H1 (cell line): ENCODE measurements around the gene TMEM150B. TPM values are rescaled to one million over a fixed set of nuclear protein-coding genes. Genes with fewer than 3 reads are reported as not detected.

Source experiments
- CTCF ChIA-PET: fragments of 300-600 bp; sonication (Branson Sonifier 250); formaldehyde crosslinking; loops from one replicate; lab custom pipeline; 2021; ENCODE audit not compliant: partially characterized antibody; lab: Charles Lee
- POLR2A ChIA-PET: fragments of 300-600 bp; sonication (Branson Sonifier 250); formaldehyde crosslinking; loops from one replicate; lab custom pipeline; 2021; ENCODE audit warnings: inconsistent platforms; ENCODE audit not compliant: partially characterized antibody; lab: Charles Lee
- DNase-seq, 2 experiments: peaks; one replicate each; pipeline versions ENCODE4 v3.0.0 to v3.0.0-alpha.2; 2010 to 2022; ENCODE audit warnings: low spot score in 2 of 2, low read depth in 1 of 2, mixed read lengths in 1 of 2
- FAIRE-seq: peaks from 2 replicates; lab custom pipeline; 2011; peaks lifted over from hg19 to GRCh38; lab: Jason Lieb, UNC
- H2AFZ ChIP-seq: 2 replicates; pipeline ENCODE4 v1.8.1; 2012; ENCODE audit warnings: low read length, inconsistent platforms
- H2AK5ac ChIP-seq: 2 replicates; pipeline ENCODE4 v1.6.1; 2013; ENCODE audit warnings: low read depth, low read length
- H2BK120ac ChIP-seq: replicated peaks from 2 replicates; pipeline ENCODE3; 2013; ENCODE audit warnings: low read depth, low read length, inconsistent platforms
- H2BK12ac ChIP-seq: 2 replicates; pipeline ENCODE4 v1.6.1; 2013; ENCODE audit warnings: low read depth, low read length
- H2BK15ac ChIP-seq: 2 replicates; pipeline ENCODE4 v1.6.1; 2013; ENCODE audit warnings: low read length
- H2BK20ac ChIP-seq: 2 replicates; pipeline ENCODE4 v1.6.1; 2013; ENCODE audit warnings: low read length
- H2BK5ac ChIP-seq: 2 replicates; pipeline ENCODE4 v1.6.1; 2013; ENCODE audit warnings: low read depth, low read length
- H3K14ac ChIP-seq: 2 replicates; pipeline ENCODE4 v1.6.1; 2013; ENCODE audit warnings: inconsistent platforms; ENCODE audit not compliant: insufficient read length
- H3K18ac ChIP-seq: 2 replicates; pipeline ENCODE4 v1.6.1; 2013; ENCODE audit warnings: low read length; ENCODE audit errors: extremely low read depth
- H3K23ac ChIP-seq: 2 replicates; pipeline ENCODE4 v1.6.1; 2013; ENCODE audit warnings: inconsistent platforms; ENCODE audit not compliant: insufficient read length
- H3K23me2 ChIP-seq: 2 replicates; pipeline ENCODE4 v1.6.1; 2013; ENCODE audit warnings: low read depth, low read length
- H3K27ac ChIP-seq: 2 replicates; pipeline ENCODE4 v1.6.1; 2011; ENCODE audit warnings: low read depth, low read length, inconsistent platforms
- H3K27me3 ChIP-seq, 4 experiments: replicated peaks in 1 of 4; 1 replicate in 1 of 4; 2 replicates in 3 of 4; pipeline versions ENCODE4 v1.6.1 to v1.8.1; 2011 to 2013; ENCODE audit warnings: low read length in 3 of 4, mild to moderate bottlenecking in 3 of 4, inconsistent platforms in 2 of 4, mixed read lengths in 2 of 4, moderate library complexity in 1 of 4; ENCODE audit not compliant: control insufficient read depth in 3 of 4, insufficient read depth in 3 of 4; ENCODE audit errors: extremely low read depth in 1 of 4
- H3K36me3 ChIP-seq, 4 experiments: 2 replicates each; pipeline versions ENCODE4 v1.6.1 to v1.8.1; 2011 to 2013; ENCODE audit warnings: mild to moderate bottlenecking in 4 of 4, low read length in 3 of 4, moderate library complexity in 2 of 4, control low read depth in 1 of 4, inconsistent platforms in 1 of 4; ENCODE audit not compliant: insufficient read depth in 4 of 4, control insufficient read depth in 2 of 4
- H3K4ac ChIP-seq: replicated peaks from 2 replicates; pipeline ENCODE3; 2013; ENCODE audit warnings: low read length, low read depth, mixed read lengths, inconsistent platforms; ENCODE audit not compliant: insufficient read length
- H3K4me1 ChIP-seq, 4 experiments: replicated peaks in 1 of 4; 1 replicate in 1 of 4; 2 replicates in 3 of 4; pipeline versions ENCODE4 v1.6.1 to v1.8.1; 2011 to 2013; ENCODE audit warnings: low read length in 3 of 4, inconsistent platforms in 2 of 4, mixed read lengths in 1 of 4; ENCODE audit not compliant: insufficient read depth in 4 of 4, control insufficient read depth in 3 of 4
- H3K4me2 ChIP-seq, 2 experiments: 2 replicates each; pipeline versions ENCODE4 v1.6.1 to v1.8.1; 2011 to 2013; ENCODE audit warnings: low read depth in 2 of 2, low read length in 2 of 2, control low read depth in 1 of 2, inconsistent platforms in 1 of 2, mild to moderate bottlenecking in 1 of 2; ENCODE audit not compliant: insufficient read depth in 1 of 2
- H3K4me3 ChIP-seq, 4 experiments: fragments of 200-600, 300-600 bp in 1 of 4; sonication (generic), shearing (Covaris generic), sonication (Bioruptor Twin) in 1 of 4; 2 replicates each; pipeline versions ENCODE4 v1.5.1 to v1.8.1; 2011 to 2016; ENCODE audit warnings: low read length in 4 of 4, low read depth in 3 of 4, control low read depth in 2 of 4, inconsistent platforms in 2 of 4, mild to moderate bottlenecking in 2 of 4, mixed read lengths in 1 of 4, moderate library complexity in 1 of 4; ENCODE audit not compliant: insufficient read depth in 2 of 4; ENCODE audit errors: extremely low read depth in 1 of 4
- H3K56ac ChIP-seq: replicated peaks from 2 replicates; pipeline ENCODE3; 2013; ENCODE audit warnings: low read depth, mild to moderate bottlenecking, mixed read lengths, low read length, inconsistent platforms; ENCODE audit not compliant: insufficient read length
- H3K79me1 ChIP-seq: 2 replicates; pipeline ENCODE4 v1.6.1; 2013; ENCODE audit warnings: low read depth, low read length, control low read depth
- H3K79me2 ChIP-seq, 2 experiments: 2 replicates each; pipeline versions ENCODE4 v1.6.1 to v1.8.1; 2012 to 2013; ENCODE audit warnings: low read length in 2 of 2, mild to moderate bottlenecking in 2 of 2, inconsistent platforms in 1 of 2; ENCODE audit not compliant: insufficient read depth in 2 of 2, control insufficient read depth in 1 of 2
- H3K9ac ChIP-seq, 4 experiments: replicated peaks in 1 of 4; 1 replicate in 1 of 4; 2 replicates in 3 of 4; pipeline versions ENCODE4 v1.6.1 to v1.8.1; 2011 to 2013; ENCODE audit warnings: low read depth in 3 of 4, low read length in 3 of 4, control low read depth in 2 of 4, mild to moderate bottlenecking in 2 of 4, moderate library complexity in 2 of 4, inconsistent platforms in 1 of 4; ENCODE audit errors: extremely low read depth in 1 of 4
- H3K9me3 ChIP-seq, 2 experiments: 2 replicates each; pipeline versions ENCODE4 v1.6.1 to v1.8.1; 2012 to 2013; ENCODE audit warnings: mild to moderate bottlenecking in 2 of 2, moderate library complexity in 2 of 2, control low read depth in 1 of 2, inconsistent platforms in 1 of 2, low read depth in 1 of 2, low read length in 1 of 2, mixed read lengths in 1 of 2; ENCODE audit not compliant: insufficient read depth in 2 of 2
- H4K20me1 ChIP-seq, 2 experiments: replicated peaks in 1 of 2; 2 replicates each; pipeline versions ENCODE3 to v1.8.1; 2011 to 2013; ENCODE audit warnings: inconsistent platforms in 2 of 2, low read length in 2 of 2, mild to moderate bottlenecking in 1 of 2; ENCODE audit not compliant: insufficient read depth in 2 of 2, control insufficient read depth in 1 of 2
- H4K5ac ChIP-seq: 2 replicates; pipeline ENCODE4 v1.6.1; 2013; ENCODE audit warnings: low read length, low read depth, mixed read lengths, inconsistent platforms; ENCODE audit not compliant: insufficient read length
- H4K8ac ChIP-seq: 2 replicates; pipeline ENCODE4 v1.8.0; 2013; ENCODE audit warnings: mild to moderate bottlenecking, moderate library complexity, low read length, inconsistent platforms; ENCODE audit not compliant: insufficient read depth; ENCODE audit errors: extremely low read depth
- H4K91ac ChIP-seq: replicated peaks from 2 replicates; pipeline ENCODE3; 2013; ENCODE audit warnings: low read length, mixed read lengths, inconsistent platforms; ENCODE audit not compliant: insufficient read length
- CTCF ChIP-seq, 3 experiments: IDR thresholded peaks; 1 replicate in 2 of 3; 2 replicates in 1 of 3; pipeline versions ENCODE4 v1.5.1 to v1.6.1; 2011; ENCODE audit warnings: low read length in 3 of 3, mild to moderate bottlenecking in 3 of 3, inconsistent platforms in 2 of 3, low read depth in 1 of 3, moderate library complexity in 1 of 3; ENCODE audit not compliant: insufficient read depth in 1 of 3; ENCODE audit errors: control extremely low read depth in 1 of 3
- HDAC2 ChIP-seq, 2 experiments: fragments of 300-600 bp in 1 of 2; sonication (generic) in 1 of 2; IDR thresholded peaks; 2 replicates each; pipeline ENCODE4 v1.6.1; 2011 to 2012; ENCODE audit warnings: low read depth in 2 of 2, low read length in 2 of 2, mild to moderate bottlenecking in 2 of 2, moderate library complexity in 2 of 2, borderline replicate concordance in 1 of 2, inconsistent platforms in 1 of 2
- MAX ChIP-seq: IDR thresholded peaks from 2 replicates; pipeline ENCODE4 v1.6.1; 2012; ENCODE audit warnings: inconsistent platforms
- RAD21 ChIP-seq, 2 experiments: IDR thresholded peaks in 1 of 2; conservative IDR thresholded peaks in 1 of 2; 2 replicates each; pipeline ENCODE4 v1.6.1; 2011; ENCODE audit warnings: low read depth in 2 of 2, low read length in 2 of 2, improper control_type of control experiment in 1 of 2, inconsistent platforms in 1 of 2, mild to moderate bottlenecking in 1 of 2, moderate library complexity in 1 of 2
- RNF2 ChIP-seq: fragments of 200-900, 300-1000 bp; sonication (generic); IDR thresholded peaks from 2 replicates; pipeline ENCODE4 v1.7.1; 2016; ENCODE audit warnings: borderline replicate concordance, low read depth, mild to moderate bottlenecking, antibody characterized with exemption, low read length; ENCODE audit not compliant: poor library complexity, severe bottlenecking; ENCODE audit errors: missing control alignments
- WGBS, 2 experiments: shearing (Covaris generic) in 1 of 2; methylation state at CpG; one replicate each; pipeline versions ENCODE4 v1.1.6 to v1.1.7; 2013 to 2015; ENCODE audit warnings: low lambda C conversion rate in 2 of 2, mixed read lengths in 2 of 2, inconsistent platforms in 1 of 2, low coverage in 1 of 2, missing lambda C conversion rate in 1 of 2; ENCODE audit not compliant: insufficient replicate concordance in 2 of 2, insufficient coverage in 1 of 2, insufficient read length in 1 of 2; ENCODE audit errors: extremely low coverage in 1 of 2, missing lambda C conversion rate in 1 of 2; 5-methylcytosine and 5-hydroxymethylcytosine counted together
- polyA plus RNA-seq, 7 experiments: library from polyadenylated mRNA; depleted of rRNA in 3 of 7; stranded (reverse) in 5 of 7; unstranded in 2 of 7; fragments of >200 nt in 5 of 7; fragments of 200-250 nt in 2 of 7; gene quantifications; 1 replicate in 5 of 7; 2 replicates in 1 of 7; 4 replicates in 1 of 7; pipeline versions ENCODE4 v1.2.1 to v1.2.3, GENCODE V29; 2011 to 2013; ENCODE audit warnings: missing spikeins in 2 of 7, mixed read lengths in 2 of 7
- total RNA-seq: library from RNA; stranded (reverse); fragmentation: NEBNext Ultra II Directional; extraction: Animal tissue kit (Norgen Biotek cat#: 25700); gene quantifications from 2 replicates; pipeline ENCODE4 v1.2.1, GENCODE V29; 2021

The TMEM150B gene
- total and polyA plus RNA-seq, 2 of the 8 experiments (the other 6 are each of a cell fraction or from before 2014, with no cell fraction given), result 0.41 to 0.91 TPM

GRCh38 chr19:55301459-55302317 is 23.5 kb downstream of the TMEM150B start:
- Histone ChIP-seq H2BK15ac (no peak overlapping the region), H2AK5ac (no peak overlapping the region), H2BK20ac (no peak overlapping the region), H3K79me2 (no peaks in the 10 kb centered on the region), H2BK12ac (peak overlapping the region; percentile 80; the same call in 1 of the 2 replicates), H3K4ac (peak overlapping the region; percentile 32), H3K79me1 (no peaks in the 10 kb centered on the region; the same call in 1 of the 2 replicates), H3K27ac (no peak overlapping the region), H3K4me2 (peak overlapping the region; percentile 36 to 55; a peak in 3 of 4 replicates), H2BK120ac (no peak overlapping the region), H3K56ac (no peak overlapping the region), H3K36me3 (peaks cover 14 to 38% (median 30%) of the 10 kb centered on the region in 4 experiments), H3K9me3 (no peaks in the 10 kb centered on the region), H3K4me1 (peaks cover 0 to 8% (median 3%) of the 10 kb centered on the region in 4 experiments; a peak in 3 of 7 replicates), H2AFZ (no peak overlapping the region), H3K27me3 (no peaks in the 10 kb centered on the region), H3K9ac (no peak overlapping the region), H4K8ac (peak overlapping the region; percentile 77; the same call in 1 of the 2 replicates), H3K4me3 (peak overlapping the region in 2 of 4 experiments; percentile 23 to 39; a peak in 4 of 8 replicates), H2BK5ac (0 out of 2 replicates have a peak overlapping the region, but pooled peaks have one; percentile 52), H4K5ac (no peak overlapping the region), H3K23me2 (peaks cover 2% of the 10 kb centered on the region; the same call in 1 of the 2 replicates), H3K18ac (peak overlapping the region; percentile 83), H4K91ac (no peak overlapping the region), H3K23ac (no peak overlapping the region), H3K14ac (no peak overlapping the region), H4K20me1 (peaks cover 0 to 5% of the 10 kb centered on the region in 2 experiments)
- ChIA-PET CTCF (interaction anchor here (0.6 to 3.9 kb wide), 57 partner anchors 10 to 183 kb away, joined by 3 to 37 read pairs (median 4); partner anchors contain the start of genes GARIN5B, IL11, KMT5C and NAT14), POLR2A (interaction anchor here (0.5 to 3.8 kb wide), 20 partner anchors 8 to 104 kb away, joined by 3 to 32 read pairs (median 4); partner anchors contain the start of genes KMT5C and TMEM238)
- DNase-seq, result peak; percentile 73 to 100
- FAIRE-seq, result peak; percentile 55
- 27% methylated on average over 41 of the region's 42 CpGs; no CpG with 5 or more reads in 1 of the 2 experiments for WGBS, 2 experiments
- no peak for TF ChIP-seq RNF2
- peak; percentile 89 to 95 (median 94) for TF ChIP-seq CTCF (IDR thresholded peaks at IDR 0.05; ENCODE audit: control extremely low read depth in 1 of 3, insufficient read depth in 1 of 3, low read depth in 1 of 3, low read length in 3 of 3)
- TF ChIP-seq HDAC2 (IDR thresholded peaks at IDR 0.05; ENCODE audit: borderline replicate concordance in 1 of 2, low read depth in 2 of 2, low read length in 2 of 2), result no peak
- peak; percentile 71 to 74 for TF ChIP-seq RAD21 (IDR thresholded peaks at IDR 0.05 in 1 of 2, conservative IDR thresholded peaks at IDR 0.05 in 1 of 2; ENCODE audit: low read depth in 2 of 2, low read length in 2 of 2)
- TF ChIP-seq MAX, result peak; percentile 57
